Sciatic nerve (tissue), 2 donors: ENCODE measurements around the gene HIF1AN. TPM values are rescaled to one million over a fixed set of nuclear protein-coding genes. Genes with fewer than 3 reads are reported as not detected.

Experiments used
- ATAC-seq: fragments of 200-7000 bp; cut with Tn5 transposase; one replicate; pipeline ENCODE4 v1.9.1; 2020; ENCODE audit warnings: mild to moderate bottlenecking, moderate library complexity
- DNase-seq: peaks from one replicate; pipeline ENCODE4 v3.0.0-alpha.2; 2020; ENCODE audit warnings: low spot score
- intact Hi-C: fragments of 100-400 bp; cut with DNase I; formaldehyde crosslinking; loops from one replicate; pipeline ENCODE4 v1.14.2; 2022
- total RNA-seq: library from RNA; stranded (reverse); fragmentation: NEBNext Ultra II Directional; extraction: Animal tissue kit (Norgen Biotek cat#: 25700); gene quantifications from one replicate; pipeline ENCODE4 v1.2.1, GENCODE V29; 2021
- donor health status: DM: no; HTN: no; CAD: no.
- donor health status: DM: no; HTN: no; CAD: no.

The HIF1AN gene
- total RNA-seq, 1 donor from 2014 or later, result 34.2 TPM

DNA sequence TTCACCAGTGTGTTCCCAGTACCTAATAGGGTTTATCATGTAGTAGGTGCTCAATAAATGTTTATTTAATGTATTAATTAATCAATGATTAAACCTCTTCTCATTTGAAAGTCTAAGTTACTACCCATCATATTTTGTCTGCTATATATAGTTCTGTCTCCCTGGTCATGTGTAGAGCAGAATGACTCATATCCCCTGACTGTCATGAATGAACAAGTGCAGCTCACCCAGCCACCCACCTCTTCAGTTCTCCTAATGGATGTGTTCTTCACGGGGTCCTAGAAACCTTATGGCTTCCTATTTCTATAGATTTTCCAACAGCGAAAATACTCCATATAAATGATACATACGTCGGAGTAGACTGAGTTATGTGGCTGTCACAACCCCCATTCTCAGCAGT is 64.5 kb downstream of the HIF1AN start:
- DNase-seq (no peak), ATAC-seq (no peak)
- intact Hi-C loops, result no loop called here

DNA sequence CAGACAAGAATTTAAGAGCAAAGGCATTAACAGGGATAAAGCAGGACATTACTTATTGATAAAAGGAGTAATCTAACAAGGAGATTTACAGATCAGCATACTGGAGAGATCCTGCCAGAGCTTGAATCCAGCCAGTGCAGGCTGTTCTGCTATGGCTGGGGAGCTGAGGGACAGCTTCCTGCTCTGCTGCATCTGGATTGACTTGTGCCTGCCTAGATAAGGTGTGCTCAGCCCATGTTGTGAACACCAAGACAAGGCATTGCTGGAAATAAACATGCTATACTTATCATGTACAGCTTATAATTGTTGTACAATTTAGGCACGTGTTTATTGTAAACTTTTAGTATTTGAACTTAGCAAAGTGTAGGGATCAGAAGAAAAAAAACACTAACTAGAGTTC is 71.7 kb downstream of the HIF1AN start:
- intact Hi-C loops, result no loop called here
- ATAC-seq, result no peak
- DNase-seq, result no peak

Other genes with a start within 250 kb of the HIF1AN start
- 31.3 TPM for gene BLOC1S2, start 249.3 kb upstream of the HIF1AN start, total RNA-seq
- gene PKD2L1, start 205.7 kb upstream of the HIF1AN start, total RNA-seq, result not detected
- gene SCD, start 188.7 kb upstream of the HIF1AN start, total RNA-seq, result 300 TPM
- not detected for gene WNT8B, start 72.9 kb upstream of the HIF1AN start, total RNA-seq
- 20.6 TPM for gene SEC31B, start 16.1 kb upstream of the HIF1AN start, total RNA-seq
- 123 TPM for gene NDUFB8, start 6.1 kb upstream of the HIF1AN start, total RNA-seq
- not detected for gene PAX2, start 209.6 kb downstream of the HIF1AN start, total RNA-seq